OCI-LY3 (cell line): ENCODE results near the gene GPR107.

Experiments used
- CTCF ChIP-seq: fragments of 200-600, 300-600 bp; sonication (generic); IDR thresholded peaks from 2 replicates; pipeline ENCODE4 v1.5.1; 2014; ENCODE audit warnings: antibody characterized with exemption, low read length, low read depth
- EZH2phosphoT487 ChIP-seq: fragments of 200-600 bp; shearing (Covaris generic); IDR thresholded peaks from 2 replicates; pipeline ENCODE4 v1.6.1; 2018; ENCODE audit warnings: antibody characterized with exemption, mixed run types, low read depth

GRCh38 chr9:130030651-130031127, 23.0 kb upstream of the GPR107 start:
- TF ChIP-seq CTCF (no peak), EZH2phosphoT487 (no peak)
